NCI-H1048 (cell line): Measurements from ENCODE around the gene ARG1.
"Not testable (repeated sequence)": the region's sequence is repeated elsewhere in the genome, so short reads cannot be mapped to it uniquely, and the experiment has no call there.

Source experiments
- DNase-seq: peaks from one replicate; lab custom pipeline; 2025; lab: John Stamatoyannopoulos, UW

The ARG1 gene

DNA sequence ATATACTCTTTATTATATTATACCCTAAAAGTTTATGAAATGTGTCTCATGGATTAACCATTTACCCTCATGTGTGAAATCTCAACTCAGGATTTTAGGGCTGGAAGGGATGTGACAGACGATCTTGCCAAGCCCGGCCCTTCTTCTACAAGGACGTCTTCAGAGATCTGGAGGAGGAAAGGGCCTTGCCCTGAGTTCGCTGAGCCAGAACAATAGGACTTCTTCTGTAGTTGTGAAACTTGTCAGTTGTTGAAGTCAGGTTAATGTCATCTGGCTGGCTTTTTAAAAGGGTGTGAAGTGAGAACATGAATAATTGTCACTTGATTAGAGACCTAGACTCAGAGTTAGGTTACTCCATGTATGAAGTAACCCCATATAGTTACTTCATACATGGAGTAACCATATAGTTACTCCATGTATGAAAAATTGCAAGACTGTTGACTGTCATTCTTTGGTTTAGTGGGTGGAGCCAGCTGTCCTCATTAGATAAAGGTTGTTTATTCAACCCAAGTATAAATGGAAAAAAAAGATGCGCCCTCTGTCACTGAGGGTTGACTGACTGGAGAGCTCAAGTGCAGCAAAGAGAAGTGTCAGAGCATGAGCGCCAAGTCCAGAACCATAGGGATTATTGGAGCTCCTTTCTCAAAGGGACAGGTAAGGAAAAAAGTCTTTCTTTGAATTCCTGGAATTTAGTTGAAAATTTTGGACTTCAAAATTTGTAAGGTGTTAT lies at the start of gene ARG1:
ARG1 (plus strand) TSS at position 541 of the 730 bp plus-strand sequence; CDS start at position 598, 57 bp downstream.
- no peak for DNase-seq

DNA sequence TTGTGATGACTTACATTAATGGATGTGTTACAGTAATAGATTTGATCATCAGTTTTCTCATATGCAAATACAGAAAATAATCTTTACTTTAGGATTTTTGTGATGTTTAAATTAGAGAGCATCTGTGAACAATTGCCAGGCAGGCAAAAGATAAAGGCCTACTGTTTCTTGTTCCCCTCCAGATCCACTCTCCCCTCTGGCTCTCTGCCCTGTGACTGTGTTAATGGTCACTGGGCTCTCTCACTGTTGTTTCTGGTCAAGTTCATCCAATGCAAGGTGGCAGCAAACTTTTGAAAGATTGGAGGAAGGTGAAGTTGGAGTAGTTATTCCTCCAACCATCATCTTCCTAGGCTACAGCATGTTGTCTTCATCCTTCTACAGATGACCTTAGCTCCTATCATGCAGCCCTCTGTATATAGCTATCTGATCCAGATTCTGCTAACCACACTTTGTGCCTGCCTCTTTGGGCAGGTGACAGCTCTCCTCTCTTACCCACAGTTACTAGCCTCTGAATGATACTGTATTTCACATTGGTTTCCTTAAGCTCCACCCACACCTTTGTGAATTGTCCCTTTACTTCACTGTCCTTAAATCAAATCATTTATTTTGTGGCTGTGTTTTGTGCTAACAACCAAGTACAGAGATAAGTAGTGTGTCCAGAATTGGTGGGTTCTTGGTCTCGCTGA lies 48.9 kb upstream of the ARG1 start:
- no peak for DNase-seq

DNA sequence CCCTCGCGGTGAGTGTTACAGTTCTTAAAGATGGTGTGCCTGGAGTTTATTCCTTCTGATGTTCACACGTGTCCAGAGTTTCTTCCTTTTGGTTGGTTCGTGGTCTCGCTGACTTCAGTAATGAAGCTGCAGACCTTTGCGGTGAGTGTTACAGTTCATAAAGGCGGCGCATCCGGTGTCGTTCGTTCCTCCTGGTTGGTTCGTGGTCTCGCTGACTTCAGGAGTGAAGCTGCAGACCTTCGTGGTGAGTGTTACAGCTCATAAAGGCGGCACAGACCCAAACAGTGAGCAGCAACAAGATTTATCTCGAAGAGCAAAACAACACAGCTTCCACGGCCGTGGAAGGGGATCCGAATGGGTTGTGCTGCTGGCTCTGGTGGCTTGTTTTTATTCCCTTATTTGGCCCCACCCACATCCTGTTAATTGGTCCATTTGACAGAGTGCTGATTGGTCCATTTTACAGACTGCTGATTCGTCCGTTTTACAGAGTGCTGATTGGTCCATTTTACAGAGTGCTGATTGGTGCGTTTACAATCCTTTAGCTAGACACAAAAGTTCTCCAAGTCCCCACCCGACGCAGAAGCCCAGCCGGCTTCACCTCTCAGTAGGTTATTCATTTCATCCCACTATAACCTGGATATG lies 48.2 kb upstream of the ARG1 start:
- DNase-seq, result no peak

DNA sequence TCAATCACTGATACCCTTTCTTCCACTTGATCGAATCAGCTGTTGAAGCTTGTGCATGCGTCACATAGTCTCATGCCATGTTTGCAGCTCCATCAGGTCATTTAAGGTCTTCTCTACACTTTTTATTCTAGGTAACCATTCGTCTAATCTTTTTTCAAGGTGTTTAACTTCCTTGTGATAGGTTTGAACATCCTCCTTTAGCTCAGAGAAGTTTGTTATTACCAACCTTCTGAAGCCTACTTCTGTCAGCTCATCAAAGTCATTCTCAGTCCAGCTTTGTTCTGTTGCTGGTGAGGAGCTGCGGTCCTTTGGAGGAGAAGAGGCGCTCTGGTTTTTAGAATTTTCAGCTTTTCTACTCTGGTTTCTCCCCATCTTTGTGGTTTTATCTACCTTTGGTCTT lies 42.1 kb upstream of the ARG1 start:
- not testable (repeated sequence) for DNase-seq

DNA sequence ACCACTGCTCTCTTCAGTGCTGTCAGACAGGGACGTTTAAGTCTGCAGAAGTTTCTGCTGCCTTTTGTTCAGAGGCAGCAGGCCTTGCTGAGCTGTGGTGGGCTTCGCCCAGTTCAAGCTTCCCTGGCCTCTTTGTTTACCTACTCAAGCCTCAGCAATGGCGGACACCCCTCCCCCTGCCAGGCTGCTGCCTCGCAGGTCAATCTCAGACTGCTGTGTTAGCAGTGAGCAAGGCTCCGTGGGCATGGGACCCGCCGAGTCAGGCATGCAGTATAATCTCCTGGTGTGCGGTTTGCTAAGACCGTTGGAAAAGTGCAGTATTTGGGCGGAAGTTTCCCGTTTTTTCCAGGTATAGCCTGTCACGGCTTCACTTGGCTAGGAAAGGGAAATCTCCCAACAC lies 41.3 kb upstream of the ARG1 start:
- not testable (repeated sequence) for DNase-seq

DNA sequence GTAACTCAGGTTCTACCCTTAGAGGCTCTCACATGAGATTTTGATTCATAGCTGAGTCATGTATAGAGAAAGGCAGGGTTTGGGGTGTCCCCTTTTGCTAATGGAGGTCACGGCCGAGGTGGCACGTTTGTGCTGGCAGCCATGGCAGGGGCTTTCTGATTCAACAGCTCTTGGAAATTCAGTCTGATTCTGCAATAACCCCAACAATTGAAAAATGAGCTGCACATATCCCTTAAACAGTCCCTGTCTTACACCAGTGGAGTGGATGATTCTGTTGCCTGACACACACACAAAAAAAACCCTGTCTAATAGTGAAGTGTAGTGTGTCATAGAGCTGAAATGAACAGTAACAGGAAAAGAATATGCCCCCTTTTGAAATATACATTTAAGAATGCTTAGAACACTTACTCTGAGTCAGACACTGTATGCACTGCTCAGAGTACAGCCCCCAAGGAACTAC lies 40.4 kb upstream of the ARG1 start:
- DNase-seq, result no peak

DNA sequence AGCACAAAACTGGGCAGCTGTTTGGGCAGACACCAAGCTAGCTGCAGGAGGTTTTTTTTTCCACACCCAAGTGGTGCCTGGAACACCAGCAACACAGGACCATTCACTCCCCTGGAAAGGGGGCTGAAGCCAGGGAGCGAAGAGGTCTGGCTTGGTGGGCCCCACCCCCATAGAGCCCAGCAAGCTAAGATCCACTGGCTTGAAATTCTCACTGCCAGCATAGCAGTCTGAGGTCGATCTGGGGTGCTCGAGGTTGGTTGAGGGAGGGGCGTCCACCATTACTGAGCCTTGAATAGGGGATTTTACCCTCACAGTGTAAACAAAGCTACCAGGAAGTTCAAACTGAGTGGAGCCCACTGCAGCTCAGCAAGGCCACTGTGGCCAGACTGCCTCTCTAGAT lies 34.4 kb upstream of the ARG1 start:
- DNase-seq, result not testable (repeated sequence)

DNA sequence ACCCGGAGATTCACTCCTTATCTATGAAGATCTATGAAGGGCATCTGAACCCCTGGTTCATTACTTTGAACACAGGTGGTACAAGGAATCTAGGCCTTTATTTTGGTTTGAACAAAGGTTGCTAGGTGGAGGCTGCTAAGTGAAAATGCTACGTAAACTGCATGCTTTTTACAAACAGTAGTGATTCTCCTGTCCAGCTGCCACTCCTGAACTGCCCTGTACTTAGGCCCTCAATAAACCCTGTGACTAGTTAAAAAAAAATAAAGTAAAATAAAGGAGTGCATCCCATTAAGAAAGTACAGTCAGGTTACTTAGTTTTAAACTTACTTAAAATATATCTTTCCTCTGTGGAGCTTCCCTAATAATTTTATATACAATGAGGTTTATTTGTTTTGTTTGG lies 27.7 kb upstream of the ARG1 start:
- no peak for DNase-seq

DNA sequence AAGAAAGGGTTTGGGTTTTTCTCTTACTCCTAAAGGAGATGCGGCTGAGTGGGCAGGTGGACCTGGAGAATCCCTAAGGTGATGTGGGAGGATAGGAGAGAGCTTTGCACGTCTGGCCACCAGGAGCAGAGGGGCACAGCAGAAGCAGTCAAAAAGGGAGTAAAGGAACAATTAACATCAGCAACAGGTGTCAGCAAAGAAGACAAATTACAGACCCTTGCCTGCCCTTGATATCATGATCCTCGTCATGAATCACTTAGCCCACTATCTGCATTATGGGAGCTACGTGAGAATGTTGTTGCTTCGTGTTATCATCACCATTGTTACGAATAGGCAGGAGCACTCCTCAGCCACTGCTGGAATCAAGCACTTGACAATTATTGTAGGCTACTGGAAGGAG lies 25.5 kb upstream of the ARG1 start:
- DNase-seq, result no peak

DNA sequence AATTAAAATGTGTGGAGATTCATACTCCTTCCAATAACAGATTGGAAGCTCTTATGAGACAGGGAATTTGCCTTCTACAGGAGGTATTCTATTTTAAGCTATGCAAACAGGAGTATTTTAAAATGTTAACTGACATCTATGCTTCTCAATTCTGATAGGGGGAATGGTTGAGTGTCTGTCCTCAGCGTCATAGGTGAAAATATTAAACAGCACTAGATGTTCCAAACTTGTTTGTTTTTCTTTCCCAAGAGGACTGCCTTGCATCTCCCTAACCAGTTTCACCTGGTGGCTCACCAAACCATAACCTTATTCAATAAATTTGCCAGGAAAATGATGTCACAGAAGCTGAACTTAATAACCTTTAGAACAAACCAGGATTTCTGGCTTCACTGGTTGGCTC lies 24.6 kb upstream of the ARG1 start:
- no peak for DNase-seq

DNA sequence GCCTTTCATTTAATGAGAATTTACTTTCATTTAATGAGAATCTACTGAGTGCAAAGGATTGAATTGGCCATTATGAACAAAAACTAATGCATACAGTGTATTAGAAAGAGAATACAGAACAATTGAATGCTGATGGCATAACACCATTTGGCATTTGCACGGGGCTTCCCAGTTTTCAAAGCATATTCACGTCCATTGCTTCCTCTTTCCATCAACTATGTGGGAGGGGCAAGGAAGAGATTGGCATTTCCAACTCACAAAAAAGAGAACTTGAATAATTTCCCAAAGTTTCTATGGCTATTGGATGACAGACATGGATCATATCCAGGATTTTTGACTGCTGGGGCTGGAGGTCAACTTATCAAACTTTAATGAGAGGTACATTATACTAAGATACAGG lies 23.2 kb upstream of the ARG1 start:
- DNase-seq, result no peak

DNA sequence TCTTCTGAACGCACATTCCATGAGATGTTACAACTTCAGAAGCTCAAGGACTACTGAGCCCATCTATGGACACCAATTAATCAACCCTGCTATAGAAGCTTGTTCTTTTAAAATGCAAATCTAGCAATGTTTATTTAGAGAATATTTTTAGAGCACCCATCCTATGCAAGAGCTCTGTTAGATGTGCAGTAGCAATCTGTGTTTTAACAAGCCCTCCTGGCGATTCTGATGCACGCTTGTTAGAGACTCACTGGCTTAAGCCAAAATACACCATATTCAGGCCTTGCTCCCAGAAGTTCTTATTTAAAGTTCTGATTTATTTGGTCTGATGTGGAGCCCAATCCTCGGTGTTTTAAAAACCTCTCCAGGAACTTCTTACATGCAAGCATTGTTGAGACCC lies 21.1 kb upstream of the ARG1 start:
- DNase-seq, result no peak

DNA sequence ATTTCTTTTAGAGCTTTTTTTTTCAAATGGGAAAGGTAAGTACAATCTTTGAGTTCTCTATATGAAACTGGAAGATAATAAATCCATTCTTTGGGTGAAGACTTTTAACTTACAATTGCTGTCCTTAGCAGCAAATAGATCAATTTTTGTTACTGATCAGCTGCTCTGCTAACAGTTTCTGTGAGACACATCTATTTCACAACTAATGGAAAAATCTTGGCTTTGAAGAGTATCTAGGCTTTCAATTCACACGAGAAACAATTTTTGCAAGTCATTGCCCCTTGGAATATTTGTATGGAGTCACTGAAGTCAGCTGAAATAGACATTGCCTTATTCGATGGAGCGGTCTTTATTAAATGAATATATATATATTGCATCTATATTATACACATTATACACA lies 20.5 kb upstream of the ARG1 start:
- DNase-seq, result no peak

DNA sequence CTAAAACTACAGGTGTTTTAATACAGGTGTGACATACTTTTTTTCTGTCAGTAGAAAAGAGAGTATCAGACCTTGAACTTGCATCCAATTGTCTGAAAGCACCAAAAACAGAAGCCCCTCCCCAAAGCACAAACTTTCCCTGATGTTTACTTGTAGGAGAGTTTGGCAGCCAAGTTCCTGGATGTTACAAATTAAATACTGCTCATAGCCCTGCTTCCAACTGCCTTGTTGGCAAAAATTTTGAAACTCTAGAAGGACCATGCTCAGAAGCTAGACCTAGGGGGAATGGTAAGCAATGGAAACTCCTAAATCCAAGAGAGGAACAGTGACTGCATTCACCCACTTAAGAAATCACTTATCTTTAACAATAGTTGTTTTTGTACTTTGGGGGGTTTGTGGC lies 17.0 kb upstream of the ARG1 start:
- no peak for DNase-seq

DNA sequence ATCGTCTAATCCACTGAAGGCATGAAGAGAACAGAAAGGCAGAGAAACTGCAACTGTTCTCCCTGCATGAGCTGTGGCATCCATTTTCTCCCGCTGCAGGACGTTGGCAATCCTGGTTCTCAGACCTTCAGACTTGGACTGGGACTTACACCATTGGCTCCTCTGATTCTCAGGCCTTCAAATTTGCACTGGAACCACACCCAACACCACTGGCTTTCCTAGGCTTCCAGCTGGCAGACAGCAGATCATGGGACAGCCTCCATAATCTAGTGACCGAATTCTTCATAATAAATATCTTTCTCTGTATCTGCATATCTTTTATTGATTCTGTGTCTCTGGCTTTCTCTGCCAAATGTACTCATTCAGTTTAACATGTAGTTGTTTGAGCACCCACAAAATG lies 14.1 kb upstream of the ARG1 start:
- no peak for DNase-seq

DNA sequence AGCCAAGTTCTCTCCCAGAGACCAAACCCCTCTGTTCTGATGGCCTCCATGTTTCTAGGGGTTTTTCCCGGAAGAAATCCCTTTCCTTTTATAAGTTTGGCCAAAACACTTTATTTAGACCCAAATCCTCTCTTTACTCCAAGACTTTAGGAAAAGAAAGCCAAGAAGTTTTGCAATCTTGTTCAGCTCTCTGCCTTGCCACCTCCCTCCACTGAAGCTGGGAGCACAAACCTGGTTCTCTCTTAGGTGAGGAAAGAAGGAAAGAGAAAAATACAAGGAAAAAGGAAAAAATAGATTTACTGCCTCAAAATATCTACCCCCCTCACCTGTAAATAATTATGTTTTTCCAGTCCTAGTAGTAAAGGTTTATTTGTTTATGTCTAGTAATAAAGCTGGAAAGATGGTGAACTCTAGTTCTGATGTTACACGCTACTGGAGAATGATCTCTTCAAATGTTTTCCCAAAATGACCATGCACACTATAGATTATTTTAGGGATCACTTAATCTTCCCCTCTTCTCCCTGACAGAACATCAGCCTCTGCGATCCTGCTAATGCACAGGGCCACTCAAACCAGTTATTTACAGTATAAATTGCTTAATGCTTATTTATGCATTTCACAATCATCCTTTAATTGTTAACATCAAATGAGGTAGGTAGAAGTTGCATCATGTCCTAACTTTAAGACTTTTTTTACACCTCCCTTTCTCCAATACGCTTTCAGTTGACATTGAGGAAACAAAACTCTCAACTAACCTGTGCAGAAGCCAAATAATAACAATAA lies 10.9 kb upstream of the ARG1 start:
- DNase-seq, result no peak

DNA sequence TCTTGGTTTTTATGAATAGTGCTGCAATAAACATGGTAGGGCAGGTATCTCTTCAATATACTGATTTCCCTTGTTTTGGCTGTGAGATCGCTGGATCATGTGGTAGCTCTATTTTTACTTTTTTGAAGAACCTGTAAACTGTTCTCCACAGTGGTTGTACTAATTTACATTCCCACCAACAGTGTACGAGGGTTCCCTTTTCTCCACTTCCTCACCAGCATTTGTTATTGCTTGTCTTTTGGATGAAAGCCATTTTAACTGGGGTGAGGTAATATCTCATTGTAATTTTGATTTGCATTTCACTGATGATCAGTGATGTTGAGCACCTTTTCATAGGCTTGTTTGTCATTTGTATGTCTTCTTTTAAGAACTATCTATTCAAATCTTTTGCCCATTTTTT lies 8.0 kb upstream of the ARG1 start:
- DNase-seq, result no peak

DNA sequence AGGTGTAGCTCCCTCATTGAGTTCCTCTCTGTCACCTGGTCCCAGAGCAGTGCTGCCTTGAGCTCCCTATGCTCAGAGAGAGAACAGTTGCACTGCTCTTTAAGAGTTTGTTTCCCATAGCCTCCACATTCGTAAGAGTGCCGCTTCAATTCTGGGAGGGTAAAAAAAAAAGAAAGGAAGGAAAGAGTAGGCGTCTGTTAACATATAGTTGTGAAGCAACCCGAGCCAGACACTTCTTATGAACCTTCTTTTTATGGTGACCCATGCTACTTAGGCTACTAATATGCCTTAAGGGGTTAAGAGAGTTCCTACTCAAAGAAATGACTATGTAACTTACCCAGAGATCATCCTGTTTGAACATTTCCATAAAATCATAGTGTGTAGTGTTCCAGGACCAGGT lies 4.3 kb upstream of the ARG1 start:
- no peak for DNase-seq

DNA sequence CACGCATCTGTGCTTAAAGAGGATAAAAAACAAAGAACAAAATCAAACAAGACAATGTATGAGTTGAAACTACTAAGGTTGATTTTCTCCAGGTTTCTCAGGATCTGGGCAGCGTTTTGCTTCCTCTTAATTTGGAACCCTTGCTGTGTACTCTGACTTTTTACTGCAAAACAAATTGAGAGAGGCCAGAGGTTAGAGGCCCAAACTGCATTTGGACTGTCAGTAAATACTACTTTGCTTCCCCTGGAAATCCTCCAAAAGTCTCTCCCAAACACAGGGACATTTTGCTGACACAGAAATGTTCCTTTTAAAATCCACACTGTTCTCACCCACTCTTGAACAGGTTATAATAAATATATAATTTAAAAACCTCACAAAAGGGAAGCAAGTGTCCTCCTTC lies 1.1 kb downstream of the ARG1 start:
- no peak for DNase-seq

DNA sequence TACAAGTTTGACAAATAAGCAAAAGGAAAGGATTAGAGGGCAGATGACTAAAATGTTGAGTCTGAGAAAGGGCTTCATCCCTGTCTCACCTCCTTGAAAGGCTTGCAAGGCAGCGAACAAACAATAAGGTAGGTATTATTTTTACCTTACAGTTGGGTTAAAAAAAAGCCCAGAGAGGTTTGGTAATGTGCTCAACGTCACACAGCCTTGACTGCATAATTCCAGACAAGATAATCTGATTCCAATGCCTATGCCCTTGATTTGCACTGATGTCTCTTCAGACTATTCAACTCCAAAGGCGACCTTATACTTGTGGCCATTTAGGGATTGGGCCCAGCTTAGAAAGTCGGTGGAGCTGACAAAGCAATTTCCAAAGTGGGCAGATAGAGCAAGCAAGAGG lies 1.7 kb downstream of the ARG1 start:
- DNase-seq, result no peak

DNA sequence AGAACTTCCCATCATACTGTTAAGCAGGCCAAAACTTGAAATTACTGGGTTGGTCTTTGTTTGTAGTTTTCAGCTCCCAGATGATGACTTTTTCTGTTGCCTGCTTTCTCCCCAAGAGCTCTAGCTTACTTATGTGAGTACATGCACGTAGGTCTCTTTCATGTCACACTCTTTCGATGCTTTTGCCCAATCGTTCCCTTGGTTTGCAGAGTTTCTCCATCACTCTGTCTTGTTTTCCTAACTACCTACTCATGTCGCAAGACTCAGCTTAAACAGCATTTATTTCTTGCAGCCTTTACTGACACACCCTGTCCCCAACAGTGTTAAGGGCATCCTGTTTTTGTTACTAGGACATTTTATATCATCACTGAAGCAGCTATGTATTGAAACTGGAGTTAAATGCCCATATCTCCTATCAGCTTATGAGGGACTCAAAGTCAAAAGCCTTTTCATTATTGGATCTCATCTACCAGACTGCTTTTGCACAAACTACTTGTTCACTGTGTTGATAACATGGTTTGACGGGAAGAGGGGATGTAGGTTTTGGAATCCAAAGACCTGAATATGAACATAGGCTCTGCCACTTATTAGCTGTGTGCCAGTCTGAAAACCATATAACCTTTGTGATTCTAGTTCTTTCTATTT lies 2.9 kb downstream of the ARG1 start:
- no peak for DNase-seq

DNA sequence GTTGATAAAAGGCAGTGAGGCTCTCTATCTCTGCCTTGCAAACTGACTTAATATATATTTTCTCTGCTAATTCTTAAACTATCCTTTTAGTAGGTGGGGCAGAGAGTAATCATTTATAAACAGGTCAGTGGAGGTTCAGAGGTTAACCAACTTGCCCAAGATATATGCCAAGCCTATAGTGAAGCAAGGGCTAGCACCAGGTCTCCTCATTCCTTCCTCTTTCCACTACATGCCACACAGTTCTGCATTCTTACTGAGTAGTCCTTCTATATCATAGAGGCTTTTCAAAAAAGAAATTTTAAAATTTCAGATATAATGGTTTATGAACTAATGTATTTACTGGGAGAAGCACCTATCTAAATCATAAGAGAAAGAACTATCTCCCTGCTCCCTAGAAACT lies 8.5 kb downstream of the ARG1 start:
- DNase-seq, result no peak
